ENCODE data around the gene RNF43.

The RNF43 gene

DNA sequence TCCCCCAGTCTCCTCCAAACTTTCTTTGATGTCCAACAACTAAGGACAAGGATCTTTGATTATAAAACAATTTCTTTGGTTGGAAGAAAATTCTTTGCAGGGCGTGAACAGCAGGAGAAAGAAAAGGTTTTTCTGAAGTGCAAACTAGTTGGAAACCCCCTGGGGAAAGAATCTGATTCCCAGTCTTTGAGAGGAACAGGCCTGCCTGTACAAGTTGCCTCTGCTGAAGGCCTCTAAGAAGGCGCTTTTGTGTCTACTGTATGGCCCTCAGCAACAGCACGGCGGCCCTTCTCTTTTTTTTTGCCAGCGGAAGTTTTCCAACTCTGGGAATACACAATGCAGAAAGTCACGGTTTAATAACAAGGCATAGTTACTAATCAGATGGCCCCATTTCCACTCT, 14.0 kb downstream of the RNF43 start:
- H2AFZ ChIP-seq (ENCODE audit: low read length): no peak overlapping the region

DNA sequence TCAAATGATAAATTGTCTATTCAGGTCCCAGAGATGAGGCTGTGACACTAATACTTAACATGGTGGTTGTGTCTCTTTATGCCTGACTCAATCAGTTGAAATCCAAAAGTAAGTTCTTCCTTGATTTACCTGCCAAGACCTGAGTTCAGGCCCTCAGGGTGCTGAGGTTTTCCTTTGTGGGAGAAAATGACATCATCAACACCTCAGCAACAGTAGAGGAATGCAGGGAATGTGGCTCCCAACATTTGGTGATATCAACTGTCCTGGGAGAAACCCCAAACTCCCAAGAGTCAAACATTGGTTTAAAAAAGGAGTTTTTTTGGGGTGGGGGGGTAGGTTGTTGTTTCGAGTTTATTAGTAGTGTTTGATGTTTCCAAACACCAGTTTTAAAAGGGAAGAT, 14.7 kb downstream of the RNF43 start:
- Histone ChIP-seq H4K20me1 (ENCODE audit: insufficient read depth, low read length) (no peaks in the 10 kb centered on the region), H3K27ac (ENCODE audit: low read depth, low read length, poor library complexity, severe bottlenecking) (no peak overlapping the region), H3K79me2 (ENCODE audit: insufficient read depth, low read length) (no peaks in the 10 kb centered on the region), H2AFZ (ENCODE audit: low read length) (no peak overlapping the region), H3K4me1 (ENCODE audit: insufficient read depth, low read length, severe bottlenecking) (no peaks in the 10 kb centered on the region), H3K36me3 (ENCODE audit: insufficient read depth, low read length) (no peaks in the 10 kb centered on the region), H3K4me3 (ENCODE audit: low read depth, low read length, poor library complexity, severe bottlenecking) (no peak overlapping the region), H3K9me3 (ENCODE audit: low read length) (no peaks in the 10 kb centered on the region), H3F3A (ENCODE audit: insufficient read depth, low read length) (no peaks in the 10 kb centered on the region), H3K4me2 (ENCODE audit: low read length) (no peak overlapping the region), H3K9me2 (ENCODE audit: low read depth, low read length) (no peaks in the 10 kb centered on the region), H3K27me3 (ENCODE audit: insufficient read depth, low read length) (no peaks in the 10 kb centered on the region), H3K9ac (ENCODE audit: low read length) (no peak overlapping the region)
- TF ChIP-seq, protein P1, sequence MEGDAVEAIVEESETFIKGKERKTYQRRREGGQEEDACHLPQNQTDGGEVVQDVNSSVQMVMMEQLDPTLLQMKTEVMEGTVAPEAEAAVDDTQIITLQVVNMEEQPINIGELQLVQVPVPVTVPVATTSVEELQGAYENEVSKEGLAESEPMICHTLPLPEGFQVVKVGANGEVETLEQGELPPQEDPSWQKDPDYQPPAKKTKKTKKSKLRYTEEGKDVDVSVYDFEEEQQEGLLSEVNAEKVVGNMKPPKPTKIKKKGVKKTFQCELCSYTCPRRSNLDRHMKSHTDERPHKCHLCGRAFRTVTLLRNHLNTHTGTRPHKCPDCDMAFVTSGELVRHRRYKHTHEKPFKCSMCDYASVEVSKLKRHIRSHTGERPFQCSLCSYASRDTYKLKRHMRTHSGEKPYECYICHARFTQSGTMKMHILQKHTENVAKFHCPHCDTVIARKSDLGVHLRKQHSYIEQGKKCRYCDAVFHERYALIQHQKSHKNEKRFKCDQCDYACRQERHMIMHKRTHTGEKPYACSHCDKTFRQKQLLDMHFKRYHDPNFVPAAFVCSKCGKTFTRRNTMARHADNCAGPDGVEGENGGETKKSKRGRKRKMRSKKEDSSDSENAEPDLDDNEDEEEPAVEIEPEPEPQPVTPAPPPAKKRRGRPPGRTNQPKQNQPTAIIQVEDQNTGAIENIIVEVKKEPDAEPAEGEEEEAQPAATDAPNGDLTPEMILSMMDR (IDR thresholded peaks at IDR 0.05; ENCODE audit: low read length): no peak
- no peak for TF ChIP-seq EZH2 (IDR thresholded peaks at IDR 0.05; ENCODE audit: borderline replicate concordance, low read length)

More for the DNA sequence above, 14.0 kb downstream of the RNF43 start:
- Histone ChIP-seq H3K27ac (ENCODE audit: low read depth, low read length, poor library complexity, severe bottlenecking) (no peak overlapping the region), H3K9me2 (ENCODE audit: low read depth, low read length) (no peaks in the 10 kb centered on the region), H3K4me3 (ENCODE audit: low read depth, low read length, poor library complexity, severe bottlenecking) (no peak overlapping the region), H4K20me1 (ENCODE audit: insufficient read depth, low read length) (no peaks in the 10 kb centered on the region), H3K9ac (ENCODE audit: low read length) (no peak overlapping the region), H3K79me2 (ENCODE audit: insufficient read depth, low read length) (no peaks in the 10 kb centered on the region), H3F3A (ENCODE audit: insufficient read depth, low read length) (no peaks in the 10 kb centered on the region), H3K4me1 (ENCODE audit: insufficient read depth, low read length, severe bottlenecking) (no peaks in the 10 kb centered on the region), H3K27me3 (ENCODE audit: insufficient read depth, low read length) (no peaks in the 10 kb centered on the region), H3K9me3 (ENCODE audit: low read length) (no peaks in the 10 kb centered on the region), H3K36me3 (ENCODE audit: insufficient read depth, low read length) (no peaks in the 10 kb centered on the region), H3K4me2 (ENCODE audit: low read length) (no peak overlapping the region)
- TF ChIP-seq, protein P1 (IDR thresholded peaks at IDR 0.05; ENCODE audit: low read length): no peak
- TF ChIP-seq EZH2 (IDR thresholded peaks at IDR 0.05; ENCODE audit: borderline replicate concordance, low read length): no peak

DNA sequence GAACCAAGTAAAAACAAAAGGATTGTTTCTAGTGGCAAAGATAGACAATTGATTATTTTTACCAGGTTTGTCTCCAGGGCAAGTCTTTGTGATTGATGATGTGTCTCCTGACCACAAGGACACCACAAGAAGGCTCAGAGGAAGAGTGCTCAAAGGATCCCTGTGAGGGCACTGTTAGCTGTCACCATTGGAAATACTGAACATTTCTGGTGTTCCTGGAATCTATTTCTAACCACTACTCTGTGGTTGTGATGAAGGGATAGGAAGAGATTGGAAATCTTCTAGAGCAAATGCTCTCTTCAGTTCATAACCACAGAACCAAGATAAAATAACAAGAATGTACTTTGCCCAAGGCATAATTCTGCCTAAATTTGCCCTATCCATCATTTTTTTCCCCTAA, 15.3 kb downstream of the RNF43 start:
- H4K20me1 ChIP-seq (ENCODE audit: insufficient read depth, low read length): no peaks in the 10 kb centered on the region
- no peak overlapping the region for H3K9ac ChIP-seq (ENCODE audit: low read length)
- no peaks in the 10 kb centered on the region for H3K9me3 ChIP-seq (ENCODE audit: low read length)
- no peak overlapping the region for H3K4me2 ChIP-seq (ENCODE audit: low read length)
- no peaks in the 10 kb centered on the region for H3K4me1 ChIP-seq (ENCODE audit: insufficient read depth, low read length, severe bottlenecking)
- H3K9me2 ChIP-seq (ENCODE audit: low read depth, low read length): no peaks in the 10 kb centered on the region
- TF ChIP-seq, protein P1 (IDR thresholded peaks at IDR 0.05; ENCODE audit: low read length): no peak
- no peak for TF ChIP-seq EZH2 (IDR thresholded peaks at IDR 0.05; ENCODE audit: borderline replicate concordance, low read length)
- H3F3A ChIP-seq (ENCODE audit: insufficient read depth, low read length): no peaks in the 10 kb centered on the region
- no peak overlapping the region for H3K4me3 ChIP-seq (ENCODE audit: low read depth, low read length, poor library complexity, severe bottlenecking)
- no peak overlapping the region for H2AFZ ChIP-seq (ENCODE audit: low read length)
- H3K79me2 ChIP-seq (ENCODE audit: insufficient read depth, low read length): no peaks in the 10 kb centered on the region
- no peaks in the 10 kb centered on the region for H3K27me3 ChIP-seq (ENCODE audit: insufficient read depth, low read length)
- H3K36me3 ChIP-seq (ENCODE audit: insufficient read depth, low read length): no peaks in the 10 kb centered on the region
- H3K27ac ChIP-seq (ENCODE audit: low read depth, low read length, poor library complexity, severe bottlenecking): no peak overlapping the region
